ENCODE data around the gene EIF1AD. TPM values are rescaled to one million over a fixed set of nuclear protein-coding genes. Genes with fewer than 3 reads are reported as not detected.
A peak's percentile ranks its signal among the peaks of the same experiment; 100 is the strongest.

EIF1AD gene
- total and polyA plus RNA-seq, 9 of the 15 experiments (the other 6 are each of a cell fraction or from before 2014, with no cell fraction given), result 50.1 to 98.8 (median 58.7) TPM

DNA sequence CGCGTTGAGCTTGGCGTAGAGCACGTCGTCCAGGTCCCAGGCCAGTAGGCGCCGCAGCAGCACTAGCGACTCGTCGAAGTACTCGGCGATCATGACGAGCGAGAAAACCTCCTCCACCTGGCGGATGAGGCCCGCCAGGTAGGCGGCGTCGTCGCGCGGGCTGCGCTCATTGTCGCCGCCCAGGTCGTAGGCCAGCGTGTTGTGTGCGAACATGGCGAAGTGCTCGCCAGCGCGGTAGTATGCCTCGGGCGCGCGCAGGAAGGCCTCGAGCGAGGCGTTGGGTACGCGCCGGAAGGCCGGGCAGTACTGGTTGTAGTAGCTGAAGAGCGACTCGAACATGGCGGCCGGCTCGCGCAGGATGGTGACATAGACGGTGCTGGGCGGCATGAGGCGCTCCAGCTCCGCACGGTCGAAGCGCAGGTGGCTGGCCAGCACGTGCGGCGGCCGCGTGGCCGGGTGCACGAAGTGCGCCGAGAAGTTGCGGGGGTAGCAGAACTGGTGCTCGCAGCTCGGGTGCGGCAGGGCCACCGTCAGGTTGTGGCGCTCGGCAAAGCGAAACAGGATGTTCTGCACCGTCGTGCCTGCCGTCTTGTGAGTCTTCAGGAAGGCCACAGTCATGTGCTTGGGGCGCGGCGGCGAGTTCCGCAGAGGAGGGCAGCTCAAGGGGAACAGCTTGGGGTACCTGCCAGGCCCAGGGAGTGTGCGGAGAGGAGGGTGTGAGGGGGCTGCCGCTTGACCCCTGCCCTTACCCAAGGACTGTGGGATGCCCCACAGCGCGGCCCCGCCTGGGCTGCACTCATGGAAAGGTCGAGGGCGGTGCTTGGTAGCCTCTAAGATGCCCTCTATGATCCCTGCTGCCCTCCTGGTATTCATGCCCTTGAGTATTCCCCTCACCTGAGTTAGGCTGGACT lies 41.3 kb upstream of the EIF1AD start (continued):
- TF ChIP-seq ZBTB33 (CRISPR knock-in tag; IDR thresholded peaks at IDR 0.05), result peak; percentile 16; the same call in 1 of the 2 replicates
- no peak for TF ChIP-seq TRIM28 (IDR thresholded peaks at IDR 0.05)

DNA sequence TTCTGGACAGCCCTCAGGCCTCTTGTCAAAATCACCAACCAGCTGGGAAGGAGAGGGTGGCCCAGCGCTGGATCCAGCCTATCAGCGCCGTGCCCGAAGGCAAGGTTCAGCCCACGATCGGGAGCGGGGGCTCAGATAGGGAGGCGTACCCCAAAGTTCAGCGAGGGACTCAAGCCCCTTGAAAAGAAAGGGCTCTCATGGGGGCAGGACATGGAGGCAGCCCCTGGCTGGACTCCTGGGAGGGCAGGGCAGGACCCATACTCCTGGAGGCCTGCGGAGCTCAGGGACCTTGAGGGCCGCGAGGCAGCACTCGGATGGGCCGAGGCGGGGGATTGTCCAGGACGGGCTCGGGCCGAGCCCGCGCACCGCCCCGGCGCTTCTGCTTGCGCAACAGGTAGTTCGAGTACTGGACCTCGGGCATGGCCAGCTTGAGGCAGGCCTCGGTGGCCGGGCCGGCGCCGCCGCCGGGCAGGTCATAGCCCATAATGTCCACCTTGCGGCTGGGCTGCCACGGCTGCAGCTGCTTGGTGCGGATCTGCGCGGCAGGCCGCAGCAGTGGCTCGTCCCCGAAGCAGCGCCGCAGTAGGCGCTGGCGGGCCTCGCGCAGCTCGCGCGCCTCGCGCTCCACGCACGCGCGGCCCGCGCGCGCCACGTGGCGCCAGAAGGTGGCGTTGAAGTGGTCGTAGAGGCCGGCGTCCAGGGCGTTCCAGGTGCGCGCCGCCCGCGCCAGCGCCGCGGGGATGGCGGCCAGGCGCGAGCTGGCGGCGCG lies 40.5 kb upstream of the EIF1AD start:
- POLR2A ChIA-PET, result no interaction called here

More for the DNA sequence above, 40.5 kb upstream of the EIF1AD start:
- TF ChIP-seq TOE1 (IDR thresholded peaks at IDR 0.05; ENCODE audit: borderline replicate concordance), result no peak
- TF ChIP-seq TOE1 (CRISPR knock-in tag; IDR thresholded peaks at IDR 0.05; ENCODE audit: borderline replicate concordance, low read depth), result no peak
- TF ChIP-seq ZBTB33 (CRISPR knock-in tag; IDR thresholded peaks at IDR 0.05), result peak; percentile 20; the same call in 1 of the 2 replicates
- in situ Hi-C loops (cut with MboI), result no loop called here
- FAIRE-seq, result no peak
- no peak overlapping the region for H3K4me2 ChIP-seq (ENCODE audit: insufficient read depth, low read length)
- intact Hi-C loops (cut with micrococcal nuclease), result no loop called here
- H3K27ac ChIP-seq (ENCODE audit: extremely low read depth, low read depth, low read length), result no peak overlapping the region
- no peak overlapping the region for H3K9ac ChIP-seq (ENCODE audit: insufficient read depth in 1 of 2, low read depth in 2 of 2, low read length in 2 of 2)
- H2AFZ ChIP-seq (ENCODE audit: low read depth, low read length), result no peak overlapping the region
- WGBS (ENCODE audit: insufficient coverage, low coverage, missing lambda C conversion rate), result 81% methylated on average over 54 of the region's 81 CpGs
- H3K4me1 ChIP-seq (replicated peaks in 1 of 2; ENCODE audit: control insufficient read depth in 2 of 2, insufficient read depth in 2 of 2, low read length in 2 of 2), result peaks cover 0 to 6% of the 10 kb centered on the region in 2 experiments; a peak in 2 of 5 replicates
- H3K4me3 ChIP-seq, result no peak overlapping the region
- no peaks in the 10 kb centered on the region for H3K9me3 ChIP-seq (replicated peaks; ENCODE audit: control insufficient read depth, insufficient read depth, low read depth, low read length)
- H3K36me3 ChIP-seq (ENCODE audit: control insufficient read depth, insufficient read depth, low read length), result no peaks in the 10 kb centered on the region
- peaks cover 0 to 4% of the 10 kb centered on the region in 2 experiments; a peak in 1 of 5 replicates for H3K27me3 ChIP-seq (ENCODE audit: control insufficient read depth in 2 of 2, insufficient read depth in 2 of 2, low read length in 2 of 2)
- CTCF ChIA-PET (ENCODE audit: low intra/inter-chr PET ratio), result no interaction called here
- no TSS peak for BruUV-seq (replicated peaks)
- no peaks in the 10 kb centered on the region for H4K20me1 ChIP-seq (replicated peaks; ENCODE audit: control insufficient read depth, insufficient read depth, low read length)
- no peaks in the 10 kb centered on the region for H3K9me1 ChIP-seq (ENCODE audit: control insufficient read depth, insufficient read depth, low read length)
- no peaks in the 10 kb centered on the region for H3K79me2 ChIP-seq (ENCODE audit: control insufficient read depth, insufficient read depth, low read length)
- ATAC-seq, result no peak
- DNase-seq (ENCODE audit: extremely low read depth in 1 of 4, low spot score in 3 of 4), result no peak

All from K562 (cell line).